HepG2 (cell line): ENCODE results near the gene BICRAL. TPM values are rescaled to one million over a fixed set of nuclear protein-coding genes. Genes with fewer than 3 reads are reported as not detected.
A peak's percentile ranks its signal among the peaks of the same experiment; 100 is the strongest.

ENCODE experiments used
- CEBPB ChIP-seq: IDR thresholded peaks from 2 replicates; pipeline ENCODE4 v1.6.1; 2011; ENCODE audit warnings: low read depth, low read length, improper control_type of control experiment, borderline replicate concordance
- DNMT3B ChIP-seq: conservative IDR thresholded peaks from 2 replicates; pipeline ENCODE4 v1.6.1; 2016; ENCODE audit warnings: missing biosample characterization, control low read depth
- FOSL2 ChIP-seq: sonication (generic); formaldehyde crosslinking; IDR thresholded peaks from 2 replicates; pipeline ENCODE4 v1.4.0; 2020; ENCODE audit warnings: missing genetic modification reagents
- FOXA3 ChIP-seq: IDR thresholded peaks from 2 replicates; pipeline ENCODE4 v1.6.1; 2016; ENCODE audit warnings: missing genetic modification reagents, missing compliant biosample characterization
- FUBP1 ChIP-seq: sonication (generic); formaldehyde crosslinking; IDR thresholded peaks from 2 replicates; pipeline ENCODE4 v1.5.1; 2020; ENCODE audit warnings: missing genetic modification reagents, mild to moderate bottlenecking, borderline replicate concordance
- GATAD2A ChIP-seq: IDR thresholded peaks from 2 replicates; pipeline ENCODE4 v1.6.1; 2016
- HOMEZ ChIP-seq: IDR thresholded peaks from 2 replicates; pipeline ENCODE4 v1.6.1; 2016; ENCODE audit warnings: low read depth
- HOXA9 ChIP-seq: sonication (generic); formaldehyde crosslinking; IDR thresholded peaks from 2 replicates; pipeline ENCODE4 v1.8.1; 2022; ENCODE audit warnings: missing genetic modification reagents, mild to moderate bottlenecking, moderate library complexity, borderline replicate concordance
- MED1 ChIP-seq: sonication (generic); formaldehyde crosslinking; IDR thresholded peaks from 2 replicates; pipeline ENCODE4 v1.4.0; 2020; ENCODE audit warnings: missing genetic modification reagents
- MLXIP ChIP-seq: sonication (generic); formaldehyde crosslinking; IDR thresholded peaks from 2 replicates; pipeline ENCODE4 v1.9.0; 2021; ENCODE audit warnings: missing genetic modification reagents, borderline replicate concordance
- NR2C2 ChIP-seq: sonication (generic); formaldehyde crosslinking; IDR thresholded peaks from 2 replicates; pipeline ENCODE4 v1.4.0; 2020; ENCODE audit warnings: missing genetic modification reagents, mild to moderate bottlenecking, moderate library complexity, borderline replicate concordance
- NR2F6 ChIP-seq, 2 experiments: IDR thresholded peaks; 2 replicates each; pipeline ENCODE4 v1.6.1; 2016; ENCODE audit warnings: antibody characterized with exemption in 1 of 2, mild to moderate bottlenecking in 1 of 2
- SALL2 ChIP-seq: sonication (generic); formaldehyde crosslinking; IDR thresholded peaks from 2 replicates; pipeline ENCODE4 v1.8.1; 2023; ENCODE audit warnings: mild to moderate bottlenecking, missing genetic modification reagents, inconsistent platforms
- SATB2 ChIP-seq: sonication (generic); formaldehyde crosslinking; IDR thresholded peaks from 2 replicates; pipeline ENCODE4 v1.5.0; 2020; ENCODE audit warnings: missing genetic modification reagents
- TGIF2 ChIP-seq: IDR thresholded peaks from 2 replicates; pipeline ENCODE4 v1.6.1; 2016; ENCODE audit warnings: control low read depth, missing compliant biosample characterization
- ZNF12 ChIP-seq: sonication (generic); formaldehyde crosslinking; IDR thresholded peaks from 2 replicates; pipeline ENCODE4 v1.5.0; 2020; ENCODE audit warnings: missing genetic modification reagents
- ZNF280B ChIP-seq: sonication (generic); formaldehyde crosslinking; IDR thresholded peaks from 2 replicates; pipeline ENCODE4 v1.5.0; 2020; ENCODE audit warnings: missing genetic modification reagents, mild to moderate bottlenecking, borderline replicate concordance
- ZNF331 ChIP-seq: sonication (generic); formaldehyde crosslinking; IDR thresholded peaks from 2 replicates; pipeline ENCODE4 v1.4.0; 2020; ENCODE audit warnings: missing genetic modification reagents
- ZNF333 ChIP-seq: sonication (generic); formaldehyde crosslinking; IDR thresholded peaks from 2 replicates; pipeline ENCODE4 v1.4.0; 2020; ENCODE audit warnings: mild to moderate bottlenecking, missing genetic modification reagents, borderline replicate concordance
- ZNF580 ChIP-seq: IDR thresholded peaks from 2 replicates; pipeline ENCODE4 v1.6.1; 2016; ENCODE audit warnings: low read depth, borderline replicate concordance
- ZNF616 ChIP-seq: sonication (generic); formaldehyde crosslinking; IDR thresholded peaks from 2 replicates; pipeline ENCODE4 v1.5.0; 2020; ENCODE audit warnings: low read depth, mild to moderate bottlenecking, missing genetic modification reagents
- polyA plus RNA-seq, 8 experiments: library from polyadenylated mRNA; depleted of rRNA in 3 of 8; stranded (reverse) in 7 of 8; unstranded in 1 of 8; fragments of >200 nt; fragmentation: Illumina TruSeq in 4 of 8; extraction: Trizol in 4 of 8; gene quantifications; 2 replicates each; pipeline versions ENCODE4 v1.2.1 to v1.2.3, GENCODE V29; 2011 to 2016; ENCODE audit warnings: low read depth in 4 of 8, missing spikeins in 1 of 8, mixed read lengths in 1 of 8; ENCODE audit not compliant: insufficient read depth in 1 of 8
- total RNA-seq, 5 experiments: library from RNA; depleted of rRNA; stranded (reverse); fragments of >200 nt; fragmentation: Illumina TruSeq; extraction: Trizol; gene quantifications; 2 replicates each; pipeline ENCODE4 v1.2.3, GENCODE V29; 2016; ENCODE audit warnings: low read depth in 1 of 5

BICRAL gene
- total and polyA plus RNA-seq, 2 of the 13 experiments (the other 11 are each of a cell fraction or from before 2014, with no cell fraction given), result 5.0 to 13.5 TPM

GRCh38 chr6:42877695-42878094 lies 95.8 kb downstream of the BICRAL start (continued):
- TF ChIP-seq FUBP1 (no peak), HOXA9 (CRISPR knock-in tag) (no peak), FOXA3 (CRISPR knock-in tag) (peak; percentile 41; the same call in 1 of the 2 replicates), DNMT3B (CRISPR knock-in tag) (peak; percentile 62; the same call in 1 of the 2 replicates), ZNF331 (peak; percentile 45; the same call in 1 of the 2 replicates), TGIF2 (CRISPR knock-in tag) (peak; percentile 78), ZNF280B (no peak), MLXIP (CRISPR knock-in tag) (no peak), FOSL2 (CRISPR knock-in tag) (peak; percentile 93), ZNF616 (CRISPR knock-in tag) (no peak), GATAD2A (CRISPR knock-in tag) (peak; percentile 74), MED1 (CRISPR knock-in tag) (peak; percentile 58), ZNF580 (CRISPR knock-in tag) (no peak), NR2C2 (CRISPR knock-in tag) (no peak; the same call in 1 of the 2 replicates), CEBPB (no peak), ZNF333 (CRISPR knock-in tag) (no peak), NR2F6 (IDR thresholded peaks at IDR 0.05) (0 out of 2 replicates have a peak, but pooled peaks have one; percentile 18), NR2F6 (CRISPR knock-in tag; IDR thresholded peaks at IDR 0.05) (peak; percentile 73), HOMEZ (CRISPR knock-in tag) (0 out of 2 replicates have a peak, but pooled peaks have one; percentile 32), SALL2 (CRISPR knock-in tag) (no peak), SATB2 (CRISPR knock-in tag) (no peak), ZNF12 (CRISPR knock-in tag) (peak; percentile 60; the same call in 1 of the 2 replicates)
